Measurements from ENCODE around the gene OR5T1. TPM values are rescaled to one million over a fixed set of nuclear protein-coding genes. Genes with fewer than 3 reads are reported as not detected.

OR5T1 gene
- total and polyA plus RNA-seq, 2 of the 13 experiments (the other 11 are each of a cell fraction or from before 2014, with no cell fraction given) = not detected

DNA sequence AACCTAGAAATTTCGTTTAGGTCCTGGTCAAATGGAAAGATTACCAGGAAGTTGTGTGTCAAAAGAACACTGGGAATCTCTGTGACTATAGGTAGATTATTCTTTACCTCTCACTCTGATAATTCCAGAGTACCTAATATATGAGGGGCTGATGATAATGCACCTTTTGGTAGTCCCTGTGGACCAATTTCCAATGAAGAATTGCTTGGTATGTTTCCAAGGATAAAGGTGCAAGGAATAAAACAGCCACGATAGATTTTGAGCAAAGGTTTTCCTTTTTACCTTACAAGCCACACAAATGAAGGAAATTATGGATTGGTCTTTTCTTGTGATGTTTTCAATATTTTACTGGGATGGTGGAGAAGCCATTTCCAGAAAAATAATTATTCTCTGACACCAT, 18.2 kb downstream of the OR5T1 start, which contains the start of gene OR8H1:
OR8H1 (minus strand) TSS at position 101 of the 400 bp plus-strand sequence. CDS start 1,192 bp downstream, outside the sequence.
- 0% methylated on average over 2 of the region's 2 CpGs for WGBS (ENCODE audit: low lambda C conversion rate)
- no peak within 1 kb of the TSS for H3K4me3 ChIP-seq (replicated peaks in 1 of 3; ENCODE audit: insufficient read depth in 1 of 3, low read depth in 2 of 3, low read length in 3 of 3)
- H2AFZ ChIP-seq (ENCODE audit: low read length) = no peak within 1 kb of the TSS
- H3K79me2 ChIP-seq (ENCODE audit: insufficient read depth, low read length) = no peaks in the 10 kb centered on the region
- peaks cover 7% of the 10 kb centered on the region; the same call in 1 of the 2 replicates for H3K9me3 ChIP-seq (ENCODE audit: low read length)
- CTCF ChIA-PET (ENCODE audit: low intra/inter-chr PET ratio, low total read pairs) = no interaction called here
- DNase-seq (ENCODE audit: low spot score) (no peak), ATAC-seq (no peak), FAIRE-seq (no peak)
- POLR2A ChIA-PET = no interaction called here
- no peaks in the 10 kb centered on the region for H3K27me3 ChIP-seq (ENCODE audit: control insufficient read depth in 1 of 2, insufficient read depth in 2 of 2, low read length in 2 of 2)
- no peaks in the 10 kb centered on the region for H3K4me1 ChIP-seq (ENCODE audit: insufficient read depth, low read length)
- H3K36me3 ChIP-seq (replicated peaks in 1 of 2; ENCODE audit: control insufficient read depth in 1 of 2, insufficient read depth in 2 of 2, low read length in 2 of 2) = no peaks in the 10 kb centered on the region
- H4K20me1 ChIP-seq (ENCODE audit: insufficient read depth, low read length) = no peaks in the 10 kb centered on the region
- TF ChIP-seq, protein P1, sequence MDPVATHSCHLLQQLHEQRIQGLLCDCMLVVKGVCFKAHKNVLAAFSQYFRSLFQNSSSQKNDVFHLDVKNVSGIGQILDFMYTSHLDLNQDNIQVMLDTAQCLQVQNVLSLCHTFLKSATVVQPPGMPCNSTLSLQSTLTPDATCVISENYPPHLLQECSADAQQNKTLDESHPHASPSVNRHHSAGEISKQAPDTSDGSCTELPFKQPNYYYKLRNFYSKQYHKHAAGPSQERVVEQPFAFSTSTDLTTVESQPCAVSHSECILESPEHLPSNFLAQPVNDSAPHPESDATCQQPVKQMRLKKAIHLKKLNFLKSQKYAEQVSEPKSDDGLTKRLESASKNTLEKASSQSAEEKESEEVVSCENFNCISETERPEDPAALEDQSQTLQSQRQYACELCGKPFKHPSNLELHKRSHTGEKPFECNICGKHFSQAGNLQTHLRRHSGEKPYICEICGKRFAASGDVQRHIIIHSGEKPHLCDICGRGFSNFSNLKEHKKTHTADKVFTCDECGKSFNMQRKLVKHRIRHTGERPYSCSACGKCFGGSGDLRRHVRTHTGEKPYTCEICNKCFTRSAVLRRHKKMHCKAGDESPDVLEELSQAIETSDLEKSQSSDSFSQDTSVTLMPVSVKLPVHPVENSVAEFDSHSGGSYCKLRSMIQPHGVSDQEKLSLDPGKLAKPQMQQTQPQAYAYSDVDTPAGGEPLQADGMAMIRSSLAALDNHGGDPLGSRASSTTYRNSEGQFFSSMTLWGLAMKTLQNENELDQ (CRISPR knock-in tag; IDR thresholded peaks at IDR 0.05; ENCODE audit: borderline replicate concordance) = no peak
- TF ChIP-seq ZNF550 (CRISPR knock-in tag; IDR thresholded peaks at IDR 0.05; ENCODE audit: borderline replicate concordance) (no peak), ZBTB7A (CRISPR knock-in tag; IDR thresholded peaks at IDR 0.05) (no peak), ZNF335 (CRISPR knock-in tag; IDR thresholded peaks at IDR 0.05) (no peak), ARNT2 (CRISPR knock-in tag; IDR thresholded peaks at IDR 0.05; ENCODE audit: low read depth) (no peak), MTF1 (CRISPR knock-in tag; IDR thresholded peaks at IDR 0.05) (no peak)
- TF ChIP-seq, protein P2, sequence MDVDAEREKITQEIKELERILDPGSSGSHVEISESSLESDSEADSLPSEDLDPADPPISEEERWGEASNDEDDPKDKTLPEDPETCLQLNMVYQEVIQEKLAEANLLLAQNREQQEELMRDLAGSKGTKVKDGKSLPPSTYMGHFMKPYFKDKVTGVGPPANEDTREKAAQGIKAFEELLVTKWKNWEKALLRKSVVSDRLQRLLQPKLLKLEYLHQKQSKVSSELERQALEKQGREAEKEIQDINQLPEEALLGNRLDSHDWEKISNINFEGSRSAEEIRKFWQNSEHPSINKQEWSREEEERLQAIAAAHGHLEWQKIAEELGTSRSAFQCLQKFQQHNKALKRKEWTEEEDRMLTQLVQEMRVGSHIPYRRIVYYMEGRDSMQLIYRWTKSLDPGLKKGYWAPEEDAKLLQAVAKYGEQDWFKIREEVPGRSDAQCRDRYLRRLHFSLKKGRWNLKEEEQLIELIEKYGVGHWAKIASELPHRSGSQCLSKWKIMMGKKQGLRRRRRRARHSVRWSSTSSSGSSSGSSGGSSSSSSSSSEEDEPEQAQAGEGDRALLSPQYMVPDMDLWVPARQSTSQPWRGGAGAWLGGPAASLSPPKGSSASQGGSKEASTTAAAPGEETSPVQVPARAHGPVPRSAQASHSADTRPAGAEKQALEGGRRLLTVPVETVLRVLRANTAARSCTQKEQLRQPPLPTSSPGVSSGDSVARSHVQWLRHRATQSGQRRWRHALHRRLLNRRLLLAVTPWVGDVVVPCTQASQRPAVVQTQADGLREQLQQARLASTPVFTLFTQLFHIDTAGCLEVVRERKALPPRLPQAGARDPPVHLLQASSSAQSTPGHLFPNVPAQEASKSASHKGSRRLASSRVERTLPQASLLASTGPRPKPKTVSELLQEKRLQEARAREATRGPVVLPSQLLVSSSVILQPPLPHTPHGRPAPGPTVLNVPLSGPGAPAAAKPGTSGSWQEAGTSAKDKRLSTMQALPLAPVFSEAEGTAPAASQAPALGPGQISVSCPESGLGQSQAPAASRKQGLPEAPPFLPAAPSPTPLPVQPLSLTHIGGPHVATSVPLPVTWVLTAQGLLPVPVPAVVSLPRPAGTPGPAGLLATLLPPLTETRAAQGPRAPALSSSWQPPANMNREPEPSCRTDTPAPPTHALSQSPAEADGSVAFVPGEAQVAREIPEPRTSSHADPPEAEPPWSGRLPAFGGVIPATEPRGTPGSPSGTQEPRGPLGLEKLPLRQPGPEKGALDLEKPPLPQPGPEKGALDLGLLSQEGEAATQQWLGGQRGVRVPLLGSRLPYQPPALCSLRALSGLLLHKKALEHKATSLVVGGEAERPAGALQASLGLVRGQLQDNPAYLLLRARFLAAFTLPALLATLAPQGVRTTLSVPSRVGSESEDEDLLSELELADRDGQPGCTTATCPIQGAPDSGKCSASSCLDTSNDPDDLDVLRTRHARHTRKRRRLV (CRISPR knock-in tag; IDR thresholded peaks at IDR 0.05) = no peak
- TF ChIP-seq, protein P3, sequence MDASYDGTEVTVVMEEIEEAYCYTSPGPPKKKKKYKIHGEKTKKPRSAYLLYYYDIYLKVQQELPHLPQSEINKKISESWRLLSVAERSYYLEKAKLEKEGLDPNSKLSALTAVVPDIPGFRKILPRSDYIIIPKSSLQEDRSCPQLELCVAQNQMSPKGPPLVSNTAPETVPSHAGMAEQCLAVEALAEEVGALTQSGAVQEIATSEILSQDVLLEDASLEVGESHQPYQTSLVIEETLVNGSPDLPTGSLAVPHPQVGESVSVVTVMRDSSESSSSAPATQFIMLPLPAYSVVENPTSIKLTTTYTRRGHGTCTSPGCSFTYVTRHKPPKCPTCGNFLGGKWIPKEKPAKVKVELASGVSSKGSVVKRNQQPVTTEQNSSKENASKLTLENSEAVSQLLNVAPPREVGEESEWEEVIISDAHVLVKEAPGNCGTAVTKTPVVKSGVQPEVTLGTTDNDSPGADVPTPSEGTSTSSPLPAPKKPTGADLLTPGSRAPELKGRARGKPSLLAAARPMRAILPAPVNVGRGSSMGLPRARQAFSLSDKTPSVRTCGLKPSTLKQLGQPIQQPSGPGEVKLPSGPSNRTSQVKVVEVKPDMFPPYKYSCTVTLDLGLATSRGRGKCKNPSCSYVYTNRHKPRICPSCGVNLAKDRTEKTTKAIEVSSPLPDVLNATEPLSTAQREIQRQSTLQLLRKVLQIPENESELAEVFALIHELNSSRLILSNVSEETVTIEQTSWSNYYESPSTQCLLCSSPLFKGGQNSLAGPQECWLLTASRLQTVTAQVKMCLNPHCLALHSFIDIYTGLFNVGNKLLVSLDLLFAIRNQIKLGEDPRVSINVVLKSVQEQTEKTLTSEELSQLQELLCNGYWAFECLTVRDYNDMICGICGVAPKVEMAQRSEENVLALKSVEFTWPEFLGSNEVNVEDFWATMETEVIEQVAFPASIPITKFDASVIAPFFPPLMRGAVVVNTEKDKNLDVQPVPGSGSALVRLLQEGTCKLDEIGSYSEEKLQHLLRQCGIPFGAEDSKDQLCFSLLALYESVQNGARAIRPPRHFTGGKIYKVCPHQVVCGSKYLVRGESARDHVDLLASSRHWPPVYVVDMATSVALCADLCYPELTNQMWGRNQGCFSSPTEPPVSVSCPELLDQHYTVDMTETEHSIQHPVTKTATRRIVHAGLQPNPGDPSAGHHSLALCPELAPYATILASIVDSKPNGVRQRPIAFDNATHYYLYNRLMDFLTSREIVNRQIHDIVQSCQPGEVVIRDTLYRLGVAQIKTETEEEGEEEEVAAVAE (CRISPR knock-in tag; IDR thresholded peaks at IDR 0.05; ENCODE audit: borderline replicate concordance) = no peak
- intact Hi-C loops (cut with micrococcal nuclease; ENCODE audit: unreplicated experiment) = no loop called here
- BruUV-seq (replicated peaks) = no TSS peak
- H3K4me2 ChIP-seq (ENCODE audit: low read depth, low read length) = no peak within 1 kb of the TSS
- no peak within 1 kb of the TSS for H3K9ac ChIP-seq (ENCODE audit: insufficient read depth, low read depth, low read length)
- H3K27ac ChIP-seq (ENCODE audit: extremely low read length, insufficient read depth, low read length) = no peak within 1 kb of the TSS
- in situ Hi-C loops (cut with HindIII; ENCODE audit: extremely low pct_ligation_motif_present, low pct_unique_long_range_greater_than_20kb) = no loop called here
